Left lobe of liver (tissue), 2 donors: ENCODE data around the gene NUMB. TPM values are rescaled to one million over a fixed set of nuclear protein-coding genes. Genes with fewer than 3 reads are reported as not detected.
A peak's percentile ranks its signal among the peaks of the same experiment; 100 is the strongest.

ENCODE experiments used
- ATAC-seq: fragments of 200-7000 bp; cut with Tn5 transposase; one replicate; pipeline ENCODE4 v1.9.1; 2020; ENCODE audit warnings: mild to moderate bottlenecking, moderate library complexity
- DNase-seq: peaks from one replicate; pipeline ENCODE4 v3.0.0-alpha.2; 2020; ENCODE audit warnings: low spot score
- total RNA-seq: library from RNA; stranded (reverse); gene quantifications from one replicate; pipeline ENCODE4 v1.2.1, GENCODE V29; 2021
- donor health status: DM: no; HTN: no; CAD: no; lungs with moderate emphysema.
- donor health status: DM: no; HTN: yes; CAD: no.

The NUMB gene
- total RNA-seq, 1 donor from 2014 or later, result 41.9 TPM

GRCh38 chr14:73236752-73237218 lies 221.6 kb downstream of the NUMB start:
- DNase-seq (no peak), ATAC-seq (no peak)

GRCh38 chr14:73236157-73236556 lies 222.2 kb downstream of the NUMB start:
- peak; percentile 33 for DNase-seq
- no peak for ATAC-seq

GRCh38 chr14:73235531-73236155 lies 222.7 kb downstream of the NUMB start:
- DNase-seq (peak; percentile 19), ATAC-seq (no peak)

- DNase-seq (no peak), ATAC-seq (no peak)
Measured at GRCh38 chr14:73234586-73235394, 223.6 kb downstream of the NUMB start.

GRCh38 chr14:73234029-73234428 lies 224.3 kb downstream of the NUMB start:
- DNase-seq, result no peak
- ATAC-seq, result no peak

GRCh38 chr14:73233564-73233963 lies 224.8 kb downstream of the NUMB start:
- ATAC-seq (no peak), DNase-seq (no peak)

- peak; percentile 23 for DNase-seq
Measured at GRCh38 chr14:73232984-73233383, 225.4 kb downstream of the NUMB start.

GRCh38 chr14:73231981-73232851 lies 226.1 kb downstream of the NUMB start:
- DNase-seq (peak; percentile 23), ATAC-seq (peak; percentile 22)

More at GRCh38 chr14:73232984-73233383, 225.4 kb downstream of the NUMB start:
- ATAC-seq, result no peak

- DNase-seq (no peak), ATAC-seq (no peak)
Measured at GRCh38 chr14:73230051-73230450, 228.3 kb downstream of the NUMB start.

- ATAC-seq, result no peak
- no peak for DNase-seq
Measured at GRCh38 chr14:73227812-73228781, 230.2 kb downstream of the NUMB start.

- ATAC-seq (no peak), DNase-seq (no peak)
Measured at GRCh38 chr14:73225496-73225895, 232.8 kb downstream of the NUMB start.

Other genes with a start within 250 kb of the NUMB start
- gene PAPLN, start 221.0 kb downstream of the NUMB start, total RNA-seq, result 1.9 TPM
- gene RIOX1, start 32.4 kb upstream of the NUMB start, total RNA-seq, result 5.0 TPM
- gene ACOT1, start 78.6 kb upstream of the NUMB start, total RNA-seq, result 31.9 TPM
- 3.2 TPM for gene HEATR4, start 100.4 kb upstream of the NUMB start, total RNA-seq
- 141 TPM for gene ACOT2, start 110.7 kb upstream of the NUMB start, total RNA-seq
- 9.9 TPM for gene ACOT4, start 133.3 kb upstream of the NUMB start, total RNA-seq
- 1.6 TPM for gene ACOT6, start 154.0 kb upstream of the NUMB start, total RNA-seq
- gene DNAL1, start 186.4 kb upstream of the NUMB start, total RNA-seq, result 1.6 TPM